Measurements from ENCODE around the gene PLD4. TPM values are rescaled to one million over a fixed set of nuclear protein-coding genes. Genes with fewer than 3 reads are reported as not detected.

The PLD4 gene
- total and polyA plus RNA-seq, 9 of the 15 experiments (the other 6 are each of a cell fraction or from before 2014, with no cell fraction given), result 0.18 to 0.24 TPM; not detected in 7

- TF ChIP-seq GTF2E2 (tag; IDR thresholded peaks at IDR 0.05) (no peak), FOXA3 (CRISPR knock-in tag; conservative IDR thresholded peaks at IDR 0.05 in 1 of 2, IDR thresholded peaks at IDR 0.05 in 1 of 2) (no peak), HINFP (tag; conservative IDR thresholded peaks at IDR 0.05; ENCODE audit: low read depth) (no peak)
- TF ChIP-seq, protein P1, sequence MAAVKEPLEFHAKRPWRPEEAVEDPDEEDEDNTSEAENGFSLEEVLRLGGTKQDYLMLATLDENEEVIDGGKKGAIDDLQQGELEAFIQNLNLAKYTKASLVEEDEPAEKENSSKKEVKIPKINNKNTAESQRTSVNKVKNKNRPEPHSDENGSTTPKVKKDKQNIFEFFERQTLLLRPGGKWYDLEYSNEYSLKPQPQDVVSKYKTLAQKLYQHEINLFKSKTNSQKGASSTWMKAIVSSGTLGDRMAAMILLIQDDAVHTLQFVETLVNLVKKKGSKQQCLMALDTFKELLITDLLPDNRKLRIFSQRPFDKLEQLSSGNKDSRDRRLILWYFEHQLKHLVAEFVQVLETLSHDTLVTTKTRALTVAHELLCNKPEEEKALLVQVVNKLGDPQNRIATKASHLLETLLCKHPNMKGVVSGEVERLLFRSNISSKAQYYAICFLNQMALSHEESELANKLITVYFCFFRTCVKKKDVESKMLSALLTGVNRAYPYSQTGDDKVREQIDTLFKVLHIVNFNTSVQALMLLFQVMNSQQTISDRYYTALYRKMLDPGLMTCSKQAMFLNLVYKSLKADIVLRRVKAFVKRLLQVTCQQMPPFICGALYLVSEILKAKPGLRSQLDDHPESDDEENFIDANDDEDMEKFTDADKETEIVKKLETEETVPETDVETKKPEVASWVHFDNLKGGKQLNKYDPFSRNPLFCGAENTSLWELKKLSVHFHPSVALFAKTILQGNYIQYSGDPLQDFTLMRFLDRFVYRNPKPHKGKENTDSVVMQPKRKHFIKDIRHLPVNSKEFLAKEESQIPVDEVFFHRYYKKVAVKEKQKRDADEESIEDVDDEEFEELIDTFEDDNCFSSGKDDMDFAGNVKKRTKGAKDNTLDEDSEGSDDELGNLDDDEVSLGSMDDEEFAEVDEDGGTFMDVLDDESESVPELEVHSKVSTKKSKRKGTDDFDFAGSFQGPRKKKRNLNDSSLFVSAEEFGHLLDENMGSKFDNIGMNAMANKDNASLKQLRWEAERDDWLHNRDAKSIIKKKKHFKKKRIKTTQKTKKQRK (IDR thresholded peaks at IDR 0.05; ENCODE audit: borderline replicate concordance, low read depth, low read length), result no peak
- TF ChIP-seq, protein P2, sequence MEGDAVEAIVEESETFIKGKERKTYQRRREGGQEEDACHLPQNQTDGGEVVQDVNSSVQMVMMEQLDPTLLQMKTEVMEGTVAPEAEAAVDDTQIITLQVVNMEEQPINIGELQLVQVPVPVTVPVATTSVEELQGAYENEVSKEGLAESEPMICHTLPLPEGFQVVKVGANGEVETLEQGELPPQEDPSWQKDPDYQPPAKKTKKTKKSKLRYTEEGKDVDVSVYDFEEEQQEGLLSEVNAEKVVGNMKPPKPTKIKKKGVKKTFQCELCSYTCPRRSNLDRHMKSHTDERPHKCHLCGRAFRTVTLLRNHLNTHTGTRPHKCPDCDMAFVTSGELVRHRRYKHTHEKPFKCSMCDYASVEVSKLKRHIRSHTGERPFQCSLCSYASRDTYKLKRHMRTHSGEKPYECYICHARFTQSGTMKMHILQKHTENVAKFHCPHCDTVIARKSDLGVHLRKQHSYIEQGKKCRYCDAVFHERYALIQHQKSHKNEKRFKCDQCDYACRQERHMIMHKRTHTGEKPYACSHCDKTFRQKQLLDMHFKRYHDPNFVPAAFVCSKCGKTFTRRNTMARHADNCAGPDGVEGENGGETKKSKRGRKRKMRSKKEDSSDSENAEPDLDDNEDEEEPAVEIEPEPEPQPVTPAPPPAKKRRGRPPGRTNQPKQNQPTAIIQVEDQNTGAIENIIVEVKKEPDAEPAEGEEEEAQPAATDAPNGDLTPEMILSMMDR (IDR thresholded peaks at IDR 0.05 in 2 of 3, conservative IDR thresholded peaks at IDR 0.05 in 1 of 3; ENCODE audit: insufficient read depth in 2 of 3, low read depth in 1 of 3, low read length in 3 of 3), result peak in 1 of 3 experiments; percentile 2; a peak in 1 of 6 replicates
- TF ChIP-seq, protein P3, sequence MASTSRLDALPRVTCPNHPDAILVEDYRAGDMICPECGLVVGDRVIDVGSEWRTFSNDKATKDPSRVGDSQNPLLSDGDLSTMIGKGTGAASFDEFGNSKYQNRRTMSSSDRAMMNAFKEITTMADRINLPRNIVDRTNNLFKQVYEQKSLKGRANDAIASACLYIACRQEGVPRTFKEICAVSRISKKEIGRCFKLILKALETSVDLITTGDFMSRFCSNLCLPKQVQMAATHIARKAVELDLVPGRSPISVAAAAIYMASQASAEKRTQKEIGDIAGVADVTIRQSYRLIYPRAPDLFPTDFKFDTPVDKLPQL (IDR thresholded peaks at IDR 0.05; ENCODE audit: extremely low read depth, insufficient read length), result no peak
Observed at GRCh38 chr14:104894331-104895206, 30.1 kb upstream of the PLD4 start (continued).
